CD4-positive, alpha-beta memory T cell (primary cell): Measurements from ENCODE around the gene FCF1. TPM values are rescaled to one million over a fixed set of nuclear protein-coding genes. Genes with fewer than 3 reads are reported as not detected.

Source experiments
- CTCF ChIA-PET: fragments of 350-600 bp; sonication (Branson Sonifier 250); formaldehyde crosslinking; loops from one replicate; lab custom pipeline; 2021; ENCODE audit warnings: inconsistent platforms; ENCODE audit not compliant: partially characterized antibody; lab: Charles Lee
- POLR2A ChIA-PET: fragments of 350-600 bp; sonication (Branson Sonifier 250); formaldehyde crosslinking; loops from one replicate; lab custom pipeline; 2021; ENCODE audit not compliant: partially characterized antibody; lab: Charles Lee
- DNase-seq, 5 donors: peaks; one replicate each; pipeline versions ENCODE4 v3.0.0 to v3.0.0-alpha.2; 2020 to 2022; ENCODE audit warnings: mixed read lengths in 1 of 5
- H3K27ac ChIP-seq: one replicate; pipeline ENCODE4 v1.7.0; 2013; ENCODE audit warnings: low read depth, low read length
- H3K27me3 ChIP-seq: 2 replicates; pipeline ENCODE4 v1.7.0; 2013; ENCODE audit warnings: mild to moderate bottlenecking, low read length, moderate library complexity; ENCODE audit not compliant: insufficient read depth
- H3K36me3 ChIP-seq: 2 replicates; pipeline ENCODE4 v1.7.0; 2013; ENCODE audit warnings: mild to moderate bottlenecking, low read length, moderate library complexity; ENCODE audit not compliant: insufficient read depth
- H3K4me1 ChIP-seq: 2 replicates; pipeline ENCODE4 v1.7.0; 2013; ENCODE audit warnings: mild to moderate bottlenecking, low read length, moderate library complexity; ENCODE audit not compliant: insufficient read depth
- H3K4me3 ChIP-seq, 2 donors: one replicate each; pipeline ENCODE4 v1.7.0; 2013; ENCODE audit warnings: low read length in 2 of 2, mild to moderate bottlenecking in 1 of 2
- H3K9me3 ChIP-seq, 2 donors: one replicate each; pipeline ENCODE4 v1.7.0; 2013; ENCODE audit warnings: low read length in 2 of 2, control low read depth in 1 of 2; ENCODE audit not compliant: control insufficient read depth in 1 of 2
- H3K27ac Mint-ChIP-seq, 7 donors: one replicate each; pipeline ENCODE4 v1.8.0; 2020 to 2021; ENCODE audit warnings: mixed read lengths in 7 of 7, mild to moderate bottlenecking in 6 of 7, inconsistent platforms in 3 of 7, moderate library complexity in 3 of 7
- H3K27me3 Mint-ChIP-seq, 2 donors: one replicate each; pipeline ENCODE4 v1.8.0; 2020 to 2021; ENCODE audit warnings: mixed read lengths in 2 of 2
- H3K36me3 Mint-ChIP-seq, 2 donors: one replicate each; pipeline ENCODE4 v1.8.0; 2020 to 2021; ENCODE audit warnings: mixed read lengths in 2 of 2, inconsistent platforms in 1 of 2, mild to moderate bottlenecking in 1 of 2
- H3K4me1 Mint-ChIP-seq, 4 donors: one replicate each; pipeline ENCODE4 v1.8.0; 2020 to 2021; ENCODE audit warnings: mixed read lengths in 4 of 4, mild to moderate bottlenecking in 1 of 4
- H3K4me3 Mint-ChIP-seq, 8 donors: one replicate each; pipeline ENCODE4 v1.8.0; 2020 to 2021; ENCODE audit warnings: mixed read lengths in 8 of 8, mild to moderate bottlenecking in 7 of 8, moderate library complexity in 6 of 8, inconsistent platforms in 3 of 8
- H3K9me3 Mint-ChIP-seq, 8 donors: one replicate each; pipeline ENCODE4 v1.8.0; 2020 to 2021; ENCODE audit warnings: mixed read lengths in 8 of 8, mild to moderate bottlenecking in 5 of 8, inconsistent platforms in 3 of 8, moderate library complexity in 1 of 8
- intact Hi-C: fragments of 100-400 bp; cut with micrococcal nuclease; formaldehyde crosslinking; loops from one replicate; pipeline ENCODE4 v1.15.1; 2023
- polyA plus RNA-seq, 2 donors: library from polyadenylated mRNA; unstranded; fragments of 300-500 nt; fragmentation: Illumina TruSeq; gene quantifications; one replicate each; pipeline ENCODE4 v1.2.3, GENCODE V29; 2021
- total RNA-seq, 2 experiments: library from RNA; stranded (reverse); gene quantifications; one replicate each; pipeline ENCODE4 v1.2.3, GENCODE V29; 2021

Gene FCF1
- total and polyA plus RNA-seq, 4 experiments from 2014 or later, result 28.6 to 57.9 (median 46.5) TPM

DNA sequence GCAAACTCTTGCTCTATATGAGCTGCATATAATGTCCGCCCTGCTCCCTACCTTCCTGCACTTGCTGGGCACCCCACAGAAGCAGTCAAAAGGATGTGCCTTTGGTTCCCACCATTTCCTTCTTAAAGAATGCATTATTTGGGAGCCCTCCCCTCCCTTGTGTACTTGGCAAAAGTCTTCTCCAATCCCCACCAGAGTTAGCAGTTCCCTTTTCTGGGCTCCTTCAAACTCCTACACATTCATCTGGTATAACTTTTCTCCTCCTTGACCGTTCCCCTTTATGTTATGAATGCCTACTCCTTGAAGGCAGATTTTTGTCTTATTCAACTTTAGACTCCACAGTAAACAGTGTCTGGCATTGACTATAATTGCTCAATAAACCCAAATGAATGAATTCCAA is 27.9 kb upstream of the FCF1 start:
- Histone ChIP-seq H3K4me3 (no peak overlapping the region), H3K4me1 (no peaks in the 10 kb centered on the region), H3K27me3 (no peaks in the 10 kb centered on the region), H3K36me3 (peaks cover 24% of the 10 kb centered on the region), H3K27ac (no peak overlapping the region), H3K9me3 (no peaks in the 10 kb centered on the region)
- intact Hi-C loops, result loop anchor here (10.0 kb wide), 1 partner anchor 130 kb away; no protein-coding TSS in a partner anchor
- H3K27me3 Mint-ChIP-seq, result no peaks in the 10 kb centered on the region
- peak overlapping the region in 3 of 7 donors; percentile 26 to 58 (median 53) for H3K27ac Mint-ChIP-seq
- ChIA-PET CTCF (interaction anchor here (0.6 to 1.4 kb wide), 4 partner anchors 21 to 237 kb away, joined by 3 to 4 read pairs (median 3); no protein-coding TSS in a partner anchor), POLR2A (no interaction called here)
- peaks cover 43 to 72% of the 10 kb centered on the region in 2 donors for H3K36me3 Mint-ChIP-seq
- DNase-seq, result no peak
- H3K9me3 Mint-ChIP-seq, result no peaks in the 10 kb centered on the region
- no peak overlapping the region for H3K4me3 Mint-ChIP-seq
- H3K4me1 Mint-ChIP-seq, result peaks cover 6 to 16% (median 10%) of the 10 kb centered on the region in 4 donors

DNA sequence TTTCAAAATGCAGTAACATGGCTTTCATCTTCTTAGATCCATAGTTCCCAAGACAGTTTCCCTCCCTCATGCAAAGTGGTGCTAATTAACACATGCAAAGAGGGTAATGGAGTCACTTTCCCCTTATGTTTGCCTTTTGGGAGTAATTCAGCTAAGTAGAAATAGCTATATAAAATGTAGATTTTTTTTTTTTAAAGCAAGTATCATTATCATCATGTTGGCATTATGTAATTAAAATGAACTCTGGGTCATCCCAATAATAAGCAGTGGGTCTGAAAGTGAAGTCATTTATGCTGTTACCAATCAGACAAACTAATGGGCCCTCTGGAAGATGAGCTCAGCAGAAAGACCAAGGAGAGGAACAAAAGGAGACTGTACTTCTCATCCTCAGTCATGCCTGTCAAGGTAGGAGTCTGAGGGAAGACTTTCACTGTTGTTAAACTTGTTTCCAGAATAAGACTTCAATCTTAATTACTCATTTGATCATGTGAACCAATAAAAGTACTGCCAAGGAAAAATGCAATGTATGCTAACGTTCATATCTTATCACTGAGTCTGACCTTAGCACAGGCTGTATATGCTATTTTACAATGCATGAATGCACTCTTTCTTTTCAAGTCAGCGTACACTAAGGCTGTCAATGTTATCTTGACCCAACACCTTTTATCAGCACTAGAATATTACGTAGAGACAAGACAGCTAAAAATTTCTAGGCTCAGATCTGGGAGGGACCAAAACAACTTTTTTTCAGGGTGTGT is 26.8 kb upstream of the FCF1 start:
- H3K36me3 ChIP-seq, result peaks cover 31% of the 10 kb centered on the region
- no peaks in the 10 kb centered on the region for H3K9me3 Mint-ChIP-seq
- intact Hi-C loops, result loop anchor here (10.0 kb wide), 1 partner anchor 129 kb away; no protein-coding TSS in a partner anchor
- H3K9me3 ChIP-seq, result no peaks in the 10 kb centered on the region
- H3K36me3 Mint-ChIP-seq, result peaks cover 46 to 74% of the 10 kb centered on the region in 2 donors
- peaks cover 6 to 16% (median 10%) of the 10 kb centered on the region in 4 donors for H3K4me1 Mint-ChIP-seq
- peak overlapping the region in 3 of 7 donors; percentile 6 to 47 (median 19) for H3K27ac Mint-ChIP-seq
- CTCF ChIA-PET, result interaction anchor here (1.2 to 1.4 kb wide), 2 partner anchors 67 to 74 kb away, joined by 4 read pairs; partner anchors contain the start of gene LTBP2
- no peak overlapping the region for H3K27ac ChIP-seq
- H3K27me3 ChIP-seq, result no peaks in the 10 kb centered on the region
- no peak overlapping the region for H3K4me3 ChIP-seq
- H3K27me3 Mint-ChIP-seq, result no peaks in the 10 kb centered on the region
- H3K4me1 ChIP-seq, result no peaks in the 10 kb centered on the region
- POLR2A ChIA-PET, result no interaction called here
- DNase-seq, result no peak
- H3K4me3 Mint-ChIP-seq, result no peak overlapping the region

DNA sequence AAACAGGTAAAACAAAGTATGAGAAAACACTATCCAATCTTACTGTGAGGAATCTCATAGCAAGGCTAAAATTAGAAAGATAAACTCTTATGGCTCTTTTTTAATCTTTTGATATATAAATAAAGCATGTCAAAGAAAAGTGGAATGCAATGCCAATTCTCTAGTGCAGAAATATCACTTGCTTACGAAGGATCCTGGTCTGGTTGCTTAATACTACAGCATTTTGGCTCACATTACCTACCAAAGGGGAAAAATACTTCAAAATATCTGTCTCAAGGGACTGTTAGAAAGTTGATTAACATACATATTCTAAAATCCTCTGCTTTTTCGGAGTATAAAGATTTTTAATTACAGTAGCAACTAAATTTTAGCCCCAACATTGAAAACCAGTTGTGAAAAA is 21.5 kb upstream of the FCF1 start:
- CTCF ChIA-PET, result no interaction called here

DNA sequence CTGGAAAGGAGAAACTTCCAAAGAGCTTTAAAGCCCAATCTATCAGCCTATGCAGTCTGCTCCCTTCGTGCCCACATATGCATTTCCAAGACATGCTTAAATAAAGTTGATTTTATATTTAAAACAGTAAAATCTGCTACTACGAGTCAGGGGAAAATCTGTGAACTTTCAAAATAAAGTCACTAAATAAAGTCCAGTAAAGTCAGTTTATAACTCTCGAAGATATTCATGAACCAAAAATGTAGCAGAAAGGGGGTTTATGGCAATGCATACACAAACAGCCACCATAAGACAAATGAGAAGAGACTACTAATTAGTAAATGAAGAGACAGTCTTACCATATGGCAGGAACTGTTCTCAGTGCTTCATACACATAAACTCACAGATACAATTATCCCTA is 19.8 kb upstream of the FCF1 start:
- peaks cover 15 to 17% (median 16%) of the 10 kb centered on the region in 4 donors for H3K4me1 Mint-ChIP-seq
- H3K4me3 ChIP-seq, result no peak overlapping the region
- intact Hi-C loops, result no loop called here
- H3K27me3 Mint-ChIP-seq, result no peaks in the 10 kb centered on the region
- H3K4me1 ChIP-seq, result no peaks in the 10 kb centered on the region
- POLR2A ChIA-PET, result no interaction called here
- DNase-seq, result no peak
- H3K27ac ChIP-seq, result no peak overlapping the region
- no peak overlapping the region for H3K4me3 Mint-ChIP-seq
- CTCF ChIA-PET, result interaction anchor here (0.5 to 0.8 kb wide), 2 partner anchors 26 to 53 kb away, joined by 3 to 5 read pairs; no protein-coding TSS in a partner anchor
- peaks cover 41 to 47% of the 10 kb centered on the region in 2 donors for H3K36me3 Mint-ChIP-seq
- no peaks in the 10 kb centered on the region for H3K9me3 ChIP-seq
- no peaks in the 10 kb centered on the region for H3K9me3 Mint-ChIP-seq
- H3K27ac Mint-ChIP-seq, result no peak overlapping the region
- H3K27me3 ChIP-seq, result no peaks in the 10 kb centered on the region
- H3K36me3 ChIP-seq, result peaks cover 8% of the 10 kb centered on the region

More for the DNA sequence above, 21.5 kb upstream of the FCF1 start:
- no peak overlapping the region for H3K27ac ChIP-seq
- H3K27me3 ChIP-seq, result no peaks in the 10 kb centered on the region
- Mint-ChIP-seq H3K4me1 (peaks cover 7 to 14% (median 13%) of the 10 kb centered on the region in 4 donors), H3K9me3 (no peaks in the 10 kb centered on the region), H3K4me3 (no peak overlapping the region), H3K27me3 (no peaks in the 10 kb centered on the region), H3K27ac (no peak overlapping the region), H3K36me3 (peaks cover 32 to 49% of the 10 kb centered on the region in 2 donors)
- DNase-seq, result no peak
- H3K9me3 ChIP-seq, result no peaks in the 10 kb centered on the region
- intact Hi-C loops, result no loop called here
- no peak overlapping the region for H3K4me3 ChIP-seq
- no peaks in the 10 kb centered on the region for H3K4me1 ChIP-seq
- H3K36me3 ChIP-seq, result peaks cover 18% of the 10 kb centered on the region
- POLR2A ChIA-PET, result no interaction called here

DNA sequence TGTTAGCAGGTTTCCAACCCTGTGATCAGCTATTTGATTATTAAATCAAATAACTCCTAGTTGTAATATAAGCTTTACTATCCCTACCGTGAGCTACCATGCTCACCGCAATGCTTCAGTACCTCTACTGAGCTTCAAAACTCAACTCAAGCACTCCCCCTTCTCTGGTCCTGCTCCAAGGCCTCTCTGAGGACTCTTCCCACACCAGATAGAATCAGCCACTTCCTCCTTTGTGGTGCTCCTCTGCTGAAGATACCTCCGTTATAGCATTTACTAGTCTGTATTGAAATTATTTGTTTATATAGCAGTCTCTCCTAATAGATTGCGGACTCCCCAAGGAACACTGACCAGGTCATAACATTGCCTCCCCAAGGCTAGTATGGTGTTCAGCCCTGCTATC is 17.5 kb upstream of the FCF1 start:
- no peak overlapping the region for H3K4me3 ChIP-seq
- H3K27ac Mint-ChIP-seq, result peak overlapping the region in 3 of 7 donors; percentile 25 to 61 (median 48)

DNA sequence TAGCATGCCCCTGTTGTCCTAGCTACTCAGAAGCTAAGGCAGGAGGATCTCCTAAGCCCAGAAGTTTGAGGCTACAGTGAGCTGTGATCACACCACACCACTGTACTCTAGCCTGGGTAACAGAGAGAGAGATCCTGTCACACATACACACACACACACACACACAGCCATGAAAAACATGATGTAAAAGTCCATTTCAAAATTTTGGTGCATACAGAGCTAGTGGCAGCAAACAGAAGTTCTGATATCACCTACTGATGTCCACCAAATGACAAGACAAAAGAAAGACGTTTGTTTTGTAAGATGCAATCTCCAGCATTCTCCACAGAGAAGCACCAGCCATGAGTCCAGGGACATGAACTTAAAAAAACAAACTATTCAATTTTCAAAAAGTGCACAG is 15.9 kb upstream of the FCF1 start:
- Histone ChIP-seq H3K4me3 (no peak overlapping the region), H3K4me1 (no peaks in the 10 kb centered on the region), H3K9me3 (no peaks in the 10 kb centered on the region), H3K27ac (no peak overlapping the region), H3K27me3 (no peaks in the 10 kb centered on the region), H3K36me3 (peaks cover 6% of the 10 kb centered on the region)
- Mint-ChIP-seq H3K4me1 (peaks cover 15 to 36% (median 23%) of the 10 kb centered on the region in 4 donors), H3K4me3 (no peak overlapping the region), H3K9me3 (no peaks in the 10 kb centered on the region), H3K36me3 (peaks cover 29 to 37% of the 10 kb centered on the region in 2 donors), H3K27me3 (no peaks in the 10 kb centered on the region), H3K27ac (peak overlapping the region in 2 of 7 donors; percentile 57 to 83)
- POLR2A ChIA-PET, result no interaction called here
- intact Hi-C loops, result no loop called here
- no peak for DNase-seq
- CTCF ChIA-PET, result interaction anchor here (2.0 kb wide), 1 partner anchor 88 kb away, joined by 9 read pairs; no protein-coding TSS in a partner anchor

More for the DNA sequence above, 17.5 kb upstream of the FCF1 start:
- Mint-ChIP-seq H3K4me3 (no peak overlapping the region), H3K36me3 (peaks cover 32 to 47% of the 10 kb centered on the region in 2 donors), H3K27me3 (no peaks in the 10 kb centered on the region), H3K9me3 (no peaks in the 10 kb centered on the region), H3K4me1 (peaks cover 15 to 30% (median 19%) of the 10 kb centered on the region in 4 donors)
- no peak for DNase-seq
- no peaks in the 10 kb centered on the region for H3K27me3 ChIP-seq
- CTCF ChIA-PET, result interaction anchor here (1.0 to 2.0 kb wide), 2 partner anchors 86 to 91 kb away, joined by 3 to 9 read pairs; no protein-coding TSS in a partner anchor
- intact Hi-C loops, result no loop called here
- H3K4me1 ChIP-seq, result no peaks in the 10 kb centered on the region
- POLR2A ChIA-PET, result no interaction called here
- H3K36me3 ChIP-seq, result peaks cover 12% of the 10 kb centered on the region
- no peaks in the 10 kb centered on the region for H3K9me3 ChIP-seq
- no peak overlapping the region for H3K27ac ChIP-seq

DNA sequence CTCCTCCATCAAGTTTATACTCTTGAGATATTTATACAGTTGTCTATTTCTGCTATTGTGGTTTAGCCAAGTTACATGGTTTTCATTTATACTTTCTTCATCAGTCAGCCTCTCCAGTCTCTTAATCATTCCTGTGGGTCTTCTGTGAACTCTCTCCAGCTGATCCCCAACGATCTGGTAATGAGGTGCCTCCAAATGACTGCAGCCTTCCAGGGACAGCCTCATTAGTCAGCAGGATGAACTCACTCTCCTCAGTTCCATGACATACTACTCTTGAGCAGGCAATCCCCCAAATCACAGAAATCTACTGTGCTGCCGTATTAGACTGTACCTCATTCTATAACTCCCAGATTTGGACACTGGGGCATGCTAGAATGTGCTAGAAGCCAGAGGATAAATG is 15.4 kb upstream of the FCF1 start:
- POLR2A ChIA-PET, result no interaction called here
- H3K27ac Mint-ChIP-seq, result peak overlapping the region in 1 of 7 donors; percentile 71
- H3K9me3 Mint-ChIP-seq, result peaks cover 0 to under 1% (median 0%) of the 10 kb centered on the region in 8 donors
- CTCF ChIA-PET, result interaction anchor here (2.0 kb wide), 1 partner anchor 89 kb away, joined by 9 read pairs; no protein-coding TSS in a partner anchor
- Histone ChIP-seq H3K4me1 (no peaks in the 10 kb centered on the region), H3K27me3 (no peaks in the 10 kb centered on the region), H3K9me3 (no peaks in the 10 kb centered on the region), H3K27ac (no peak overlapping the region), H3K36me3 (peaks cover 6% of the 10 kb centered on the region), H3K4me3 (no peak overlapping the region)
- no peak overlapping the region for H3K4me3 Mint-ChIP-seq
- H3K36me3 Mint-ChIP-seq, result peaks cover 28 to 33% of the 10 kb centered on the region in 2 donors
- intact Hi-C loops, result no loop called here
- DNase-seq, result no peak
- H3K4me1 Mint-ChIP-seq, result peaks cover 15 to 36% (median 23%) of the 10 kb centered on the region in 4 donors
- no peaks in the 10 kb centered on the region for H3K27me3 Mint-ChIP-seq
